GM23248 (cell line): Measurements from ENCODE around the gene CYREN. TPM values are rescaled to one million over a fixed set of nuclear protein-coding genes. Genes with fewer than 3 reads are reported as not detected.

Experiments used
- DNase-seq: peaks from one replicate; pipeline ENCODE4 v3.0.0-alpha.2; 2015
- H2AFZ ChIP-seq: fragments of 200-600 bp; sonication (generic); 2 replicates; pipeline ENCODE4 v1.6.1; 2016; ENCODE audit warnings: antibody characterized with exemption
- H3F3A ChIP-seq: fragments of 200-600 bp; sonication (generic); 2 replicates; pipeline ENCODE4 v1.6.1; 2016; ENCODE audit warnings: mild to moderate bottlenecking, antibody characterized with exemption, mixed run types; ENCODE audit not compliant: insufficient read depth
- H3K27ac ChIP-seq: fragments of 200-600 bp; sonication (generic); 2 replicates; pipeline ENCODE4 v1.5.1; 2016; ENCODE audit warnings: mild to moderate bottlenecking
- H3K27me3 ChIP-seq: fragments of 200-600 bp; sonication (generic); replicated peaks from 2 replicates; pipeline ENCODE4 v1.6.1; 2016; ENCODE audit warnings: mild to moderate bottlenecking; ENCODE audit not compliant: insufficient read depth
- H3K36me3 ChIP-seq: fragments of 200-600 bp; sonication (generic); 2 replicates; pipeline ENCODE4 v1.6.1; 2016; ENCODE audit warnings: low read depth, mild to moderate bottlenecking
- H3K4me1 ChIP-seq: fragments of 200-600 bp; sonication (generic); 2 replicates; pipeline ENCODE4 v1.6.1; 2016; ENCODE audit warnings: mild to moderate bottlenecking; ENCODE audit not compliant: insufficient read depth
- H3K4me2 ChIP-seq: fragments of 200-600 bp; sonication (generic); one replicate; pipeline ENCODE4 v1.6.1; 2016; ENCODE audit warnings: mild to moderate bottlenecking; ENCODE audit not compliant: unreplicated experiment
- H3K4me3 ChIP-seq: fragments of 200-600 bp; sonication (generic); 2 replicates; pipeline ENCODE4 v1.5.1; 2016; ENCODE audit warnings: mild to moderate bottlenecking
- H3K79me2 ChIP-seq: fragments of 200-600 bp; sonication (generic); 2 replicates; pipeline ENCODE4 v1.6.1; 2016; ENCODE audit warnings: mild to moderate bottlenecking; ENCODE audit not compliant: insufficient read depth
- H3K9ac ChIP-seq: fragments of 200-600 bp; sonication (generic); 2 replicates; pipeline ENCODE4 v1.6.1; 2016; ENCODE audit warnings: mild to moderate bottlenecking
- H3K9me2 ChIP-seq: fragments of 200-600 bp; sonication (generic); 2 replicates; pipeline ENCODE4 v1.6.1; 2016; ENCODE audit warnings: mixed run types, mild to moderate bottlenecking, moderate library complexity; ENCODE audit not compliant: insufficient read depth
- H3K9me3 ChIP-seq: fragments of 200-600 bp; sonication (generic); one replicate; pipeline ENCODE4 v1.6.1; 2017; ENCODE audit warnings: low read depth
- H4K20me1 ChIP-seq: fragments of 200-600 bp; sonication (generic); 2 replicates; pipeline ENCODE4 v1.6.0; 2016; ENCODE audit not compliant: insufficient read depth
- EZH2 ChIP-seq: fragments of 200-600 bp; sonication (generic); IDR thresholded peaks from 2 replicates; pipeline ENCODE4 v1.6.1; 2018; ENCODE audit warnings: antibody characterized with exemption, mild to moderate bottlenecking; ENCODE audit not compliant: insufficient read depth, poor library complexity, severe bottlenecking
- EZH2phosphoT487 ChIP-seq: fragments of 200-600 bp; sonication (generic); IDR thresholded peaks from 2 replicates; pipeline ENCODE4 v1.6.1; 2018; ENCODE audit warnings: antibody characterized with exemption, moderate library complexity, mild to moderate bottlenecking, low read depth; ENCODE audit not compliant: insufficient read depth
- WGBS, 2 experiments: methylation state at CpG; one replicate each; pipeline ENCODE4 v1.1.6; 2015 to 2017; ENCODE audit warnings: low lambda C conversion rate in 2 of 2, low coverage in 1 of 2; ENCODE audit errors: missing lambda C conversion rate in 2 of 2; 5-methylcytosine and 5-hydroxymethylcytosine counted together
- in situ Hi-C: fragments of 300-500 bp; cut with MboI; formaldehyde crosslinking; loops from 2 replicates; pipeline ENCODE4 v1.15.0; 2020
- polyA plus RNA-seq: library from polyadenylated mRNA; unstranded; fragments of >200 nt; fragmentation: Nextera tagmentation; extraction: Ambion mirVana; gene quantifications from 2 replicates; pipeline ENCODE4 v1.2.1, GENCODE V29; 2016
- total RNA-seq: library from RNA; depleted of rRNA; stranded (reverse); fragments of >200 nt; shearing (Covaris generic); gene quantifications from 2 replicates; pipeline ENCODE4 v1.2.3, GENCODE V29; 2014

Gene CYREN
- total and polyA plus RNA-seq, 2 experiments from 2014 or later, result 38.3 to 40.4 TPM

- 92 to 95% methylated on average over 6 of the region's 6 CpGs for WGBS, 2 experiments
- H3K79me2 ChIP-seq, result 0 out of 2 replicates have a peak, but pooled peaks cover under 1% of the 10 kb centered on the region
- in situ Hi-C loops, result no loop called here
- no peak for DNase-seq
- H3K27me3 ChIP-seq, result no peaks in the 10 kb centered on the region
- no peak overlapping the region for H3K27ac ChIP-seq
- no peak overlapping the region for H2AFZ ChIP-seq
- 0 out of 2 replicates have a peak, but pooled peaks cover 10% of the 10 kb centered on the region for H3F3A ChIP-seq
- H3K4me3 ChIP-seq, result no peak overlapping the region
- peaks cover 14% of the 10 kb centered on the region for H3K4me1 ChIP-seq
- no peak overlapping the region for H3K4me2 ChIP-seq
- no peaks in the 10 kb centered on the region for H4K20me1 ChIP-seq
- peaks cover 4% of the 10 kb centered on the region; the same call in 1 of the 2 replicates for H3K36me3 ChIP-seq
- no peaks in the 10 kb centered on the region for H3K9me3 ChIP-seq
- no peak overlapping the region for H3K9ac ChIP-seq
- H3K9me2 ChIP-seq, result no peaks in the 10 kb centered on the region
- TF ChIP-seq EZH2 (no peak), EZH2phosphoT487 (no peak)
Observed at GRCh38 chr7:135161669-135162068, 8.8 kb downstream of the CYREN start.

GRCh38 chr7:135160858-135161653 lies 9.5 kb downstream of the CYREN start:
- no peaks in the 10 kb centered on the region for H3K9me3 ChIP-seq
- no peak overlapping the region for H3K27ac ChIP-seq
- no peaks in the 10 kb centered on the region for H3K27me3 ChIP-seq
- no peak overlapping the region for H2AFZ ChIP-seq
- no peaks in the 10 kb centered on the region for H4K20me1 ChIP-seq
- no peak for DNase-seq
- WGBS, 2 experiments, result 75 to 76% methylated on average over 9 of the region's 9 CpGs
- TF ChIP-seq EZH2, result no peak
- TF ChIP-seq EZH2phosphoT487, result no peak
- no peak overlapping the region for H3K4me2 ChIP-seq
- H3K36me3 ChIP-seq, result 0 out of 2 replicates have a peak, but pooled peaks cover 4% of the 10 kb centered on the region
- 0 out of 2 replicates have a peak, but pooled peaks cover 10% of the 10 kb centered on the region for H3F3A ChIP-seq
- H3K9me2 ChIP-seq, result no peaks in the 10 kb centered on the region
- in situ Hi-C loops, result no loop called here
- peaks cover 14% of the 10 kb centered on the region for H3K4me1 ChIP-seq
- no peaks in the 10 kb centered on the region for H3K79me2 ChIP-seq
- H3K4me3 ChIP-seq, result no peak overlapping the region
- H3K9ac ChIP-seq, result no peak overlapping the region

- WGBS, 2 experiments, result 80% methylated on average over 5 of the region's 5 CpGs
- no peaks in the 10 kb centered on the region for H3K36me3 ChIP-seq
- H3K4me2 ChIP-seq, result no peak overlapping the region
- no peak for TF ChIP-seq EZH2
- TF ChIP-seq EZH2phosphoT487, result no peak
- H3K9ac ChIP-seq, result no peak overlapping the region
- DNase-seq, result peak; percentile 14
- H3K27ac ChIP-seq, result peak overlapping the region; percentile 16; the same call in 1 of the 2 replicates
- H3K27me3 ChIP-seq, result no peaks in the 10 kb centered on the region
- peaks cover 14% of the 10 kb centered on the region for H3K4me1 ChIP-seq
- 0 out of 2 replicates have a peak overlapping the region, but pooled peaks have one; percentile 4 for H2AFZ ChIP-seq
- in situ Hi-C loops, result no loop called here
- no peaks in the 10 kb centered on the region for H3K9me3 ChIP-seq
- no peaks in the 10 kb centered on the region for H4K20me1 ChIP-seq
- H3K9me2 ChIP-seq, result no peaks in the 10 kb centered on the region
- no peak overlapping the region for H3K4me3 ChIP-seq
- no peaks in the 10 kb centered on the region for H3K79me2 ChIP-seq
- 0 out of 2 replicates have a peak, but pooled peaks cover 10% of the 10 kb centered on the region for H3F3A ChIP-seq
Observed at GRCh38 chr7:135160098-135160857, 10.2 kb downstream of the CYREN start.

GRCh38 chr7:135159359-135160085 lies 11.0 kb downstream of the CYREN start:
- H3K4me3 ChIP-seq, result no peak overlapping the region
- no peak overlapping the region for H3K4me2 ChIP-seq
- in situ Hi-C loops, result no loop called here

More at GRCh38 chr7:135159359-135160085, 11.0 kb downstream of the CYREN start:
- no peaks in the 10 kb centered on the region for H3K9me2 ChIP-seq
- WGBS, 2 experiments, result 98 to 100% methylated on average over 2 of the region's 2 CpGs
- peak overlapping the region; percentile 16; the same call in 1 of the 2 replicates for H3K27ac ChIP-seq
- DNase-seq, result peak; percentile 39
- H3K36me3 ChIP-seq, result no peaks in the 10 kb centered on the region
- H3K27me3 ChIP-seq, result no peaks in the 10 kb centered on the region
- H3F3A ChIP-seq, result 0 out of 2 replicates have a peak, but pooled peaks cover 10% of the 10 kb centered on the region
- H4K20me1 ChIP-seq, result no peaks in the 10 kb centered on the region
- no peak for TF ChIP-seq EZH2phosphoT487
- TF ChIP-seq EZH2, result no peak
- no peak overlapping the region for H3K9ac ChIP-seq
- no peaks in the 10 kb centered on the region for H3K79me2 ChIP-seq
- H3K9me3 ChIP-seq, result no peaks in the 10 kb centered on the region
- peaks cover 14% of the 10 kb centered on the region for H3K4me1 ChIP-seq
- H2AFZ ChIP-seq, result 0 out of 2 replicates have a peak overlapping the region, but pooled peaks have one; percentile 4
